Colon (tissue), 2 donors: ENCODE results near the gene SMC1B.
"Not testable (repeated sequence)": the region's sequence is repeated elsewhere in the genome, so short reads cannot be mapped to it uniquely, and the experiment has no call there.

ENCODE experiments used
- FAIRE-seq: peaks from 2 replicates; lab custom pipeline; 2012; peaks lifted over from hg19 to GRCh38; lab: Jason Lieb, UNC
- donor health status: control.
- donor health status: control.

SMC1B gene

DNA sequence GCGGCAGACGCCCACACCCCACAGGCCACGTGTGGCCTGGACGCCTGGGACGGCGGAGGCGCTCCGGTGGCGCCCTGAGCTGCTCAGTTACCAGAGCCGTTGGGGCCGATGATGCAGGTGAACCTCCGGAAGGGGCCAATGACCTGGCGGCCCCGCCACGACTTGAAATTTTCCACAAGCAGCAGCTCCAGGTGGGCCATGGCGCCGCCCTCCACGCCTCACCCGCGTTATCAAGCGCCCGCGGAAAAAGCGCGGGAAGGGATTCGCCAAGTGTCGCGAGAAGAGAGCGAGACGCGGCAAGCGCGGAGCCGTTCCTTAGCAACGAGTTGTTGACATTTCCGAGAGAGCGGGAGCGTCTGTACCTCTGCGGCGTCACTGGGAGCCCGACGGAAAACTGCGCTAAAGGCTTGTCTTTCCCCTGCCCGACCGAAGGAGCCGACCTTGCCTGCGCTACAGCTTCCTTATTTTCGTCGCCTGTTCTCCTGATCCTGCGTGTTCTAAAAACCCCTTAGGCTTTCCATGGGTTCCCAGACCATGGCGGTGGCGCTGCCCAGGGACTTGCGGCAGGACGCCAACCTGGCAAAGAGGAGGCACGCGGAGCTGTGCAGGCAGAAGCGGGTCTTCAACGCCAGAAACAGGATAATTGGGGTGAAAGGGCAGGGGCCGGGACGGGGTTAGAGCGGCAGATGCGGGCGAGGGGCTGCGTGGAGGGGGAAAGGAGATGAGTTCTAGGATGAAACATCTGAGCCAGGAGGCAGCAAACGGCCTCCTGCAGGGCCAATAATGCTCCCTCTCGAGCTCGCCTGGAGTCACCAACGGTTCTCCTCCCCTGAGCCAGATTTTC lies at the start of gene SMC1B, which contains the start of gene RIBC2:
TSS of gene SMC1B (minus strand) at position 232 of the 844 bp plus-strand sequence. CDS start at position 200, 32 bp downstream.
TSS of gene RIBC2 (plus strand) at position 326 of the 844 bp plus-strand sequence. CDS start at position 520, 194 bp downstream.
- no peak for FAIRE-seq

DNA sequence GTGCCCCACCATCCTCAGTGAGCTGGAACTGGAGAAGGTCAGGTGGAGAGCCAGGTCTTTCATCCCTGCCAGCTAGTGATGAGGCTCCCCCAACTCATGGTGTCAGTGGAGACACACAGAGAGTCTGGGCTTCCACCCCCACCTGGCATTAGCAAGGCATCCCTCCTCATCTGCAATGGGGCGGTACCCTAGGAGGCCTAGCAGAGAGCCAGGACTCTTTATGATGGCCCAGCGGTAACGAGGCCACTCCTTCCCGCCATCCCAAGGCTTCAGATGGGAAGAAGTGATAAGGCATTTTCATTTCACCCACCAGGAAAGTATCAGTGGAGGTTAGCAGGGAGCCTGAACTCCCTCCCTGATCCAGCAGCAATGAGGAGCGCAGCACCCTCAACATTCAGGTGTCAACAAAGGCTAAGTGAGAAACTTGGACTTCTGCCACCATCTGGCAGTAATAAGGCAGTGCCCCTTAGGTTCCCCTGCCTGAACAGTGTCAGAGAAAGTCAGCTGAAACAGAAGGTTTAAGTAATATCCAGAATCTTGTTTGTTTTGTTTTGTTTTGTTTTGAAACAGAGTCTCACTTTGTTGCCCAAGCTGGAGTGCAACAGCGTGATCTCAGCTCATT lies 48.7 kb upstream of the SMC1B start:
- FAIRE-seq, result no peak

GRCh38 chr22:45460288-45461109 lies 47.1 kb upstream of the SMC1B start:
- FAIRE-seq, result no peak

DNA sequence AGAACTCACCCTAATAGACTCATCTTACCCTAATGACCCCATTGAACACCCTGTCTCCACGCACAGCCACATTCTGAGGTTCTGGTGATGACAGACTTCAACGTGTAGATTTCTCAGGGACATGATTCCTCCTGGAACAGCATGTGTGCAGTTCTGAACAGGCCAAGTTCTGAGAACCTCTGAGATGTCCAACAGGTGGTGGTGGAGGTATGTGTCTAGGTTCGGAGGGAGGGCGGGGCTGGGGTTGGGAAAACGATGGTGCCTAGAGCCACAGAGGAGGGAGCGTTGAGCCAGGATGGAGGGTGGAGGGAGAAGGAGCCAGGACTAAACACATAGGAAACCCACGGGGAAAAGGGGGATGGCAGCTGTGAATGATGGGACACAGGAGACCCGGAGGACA lies 45.8 kb upstream of the SMC1B start:
- FAIRE-seq, result no peak

DNA sequence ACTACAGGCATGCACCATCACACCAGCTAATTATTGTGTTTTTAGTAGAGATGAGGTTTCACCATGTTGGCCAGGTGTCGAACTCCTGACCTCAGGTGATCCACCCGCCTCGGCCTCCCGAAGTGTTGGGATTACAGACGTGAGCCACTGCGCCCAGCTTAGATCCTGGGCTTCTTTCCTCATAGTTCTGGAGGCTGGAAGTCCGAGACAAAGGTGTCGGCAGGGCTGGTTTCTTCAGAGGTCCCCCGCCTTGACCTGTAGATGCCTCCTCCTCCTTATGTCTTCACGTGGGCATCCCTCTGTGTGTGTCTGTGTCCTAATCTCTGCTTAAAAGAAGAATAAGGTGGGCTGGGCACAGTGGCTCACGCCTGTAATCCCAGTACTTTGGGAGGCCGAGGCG lies 45.1 kb upstream of the SMC1B start:
- FAIRE-seq, result no peak

DNA sequence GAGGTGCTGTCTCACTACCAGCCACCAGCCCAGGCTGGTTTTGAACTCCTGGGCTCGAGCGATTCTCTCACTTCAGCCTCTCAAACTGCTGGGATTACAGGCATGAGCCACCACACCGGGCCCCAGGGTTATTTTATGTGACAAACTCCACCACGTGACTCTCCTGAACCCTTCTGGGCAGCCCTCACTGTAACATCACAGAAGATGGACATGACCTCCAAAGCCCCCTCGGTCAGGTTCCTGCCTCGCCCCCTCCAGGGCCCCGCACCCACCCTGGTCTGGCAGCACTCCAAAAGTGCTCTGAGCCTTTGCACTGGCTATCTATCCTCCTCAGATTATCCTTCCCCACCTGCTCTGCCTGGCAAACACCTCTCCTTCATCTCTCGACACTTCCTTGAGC lies 43.4 kb upstream of the SMC1B start:
- FAIRE-seq, result no peak

DNA sequence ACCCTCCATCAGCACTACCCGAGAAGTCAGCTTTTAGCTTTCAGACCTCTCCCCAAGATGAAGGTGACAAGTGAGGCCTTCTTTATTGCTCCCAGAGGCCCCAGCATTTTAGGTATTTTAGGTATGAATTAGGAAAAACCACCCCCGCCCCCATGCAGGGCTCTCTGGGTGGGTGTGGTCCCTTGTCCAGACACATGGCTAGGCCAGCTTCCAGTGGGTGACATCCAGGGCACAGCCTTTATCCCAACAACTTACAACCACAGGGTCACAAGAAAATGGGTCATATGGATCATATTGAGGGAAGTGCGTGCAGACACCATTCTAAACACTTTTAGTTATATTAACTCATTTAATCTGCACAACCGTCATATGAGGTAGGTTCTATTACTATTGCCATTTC lies 42.2 kb upstream of the SMC1B start:
- no peak for FAIRE-seq

GRCh38 chr22:45455212-45455611 lies 41.8 kb upstream of the SMC1B start:
- FAIRE-seq, result no peak

DNA sequence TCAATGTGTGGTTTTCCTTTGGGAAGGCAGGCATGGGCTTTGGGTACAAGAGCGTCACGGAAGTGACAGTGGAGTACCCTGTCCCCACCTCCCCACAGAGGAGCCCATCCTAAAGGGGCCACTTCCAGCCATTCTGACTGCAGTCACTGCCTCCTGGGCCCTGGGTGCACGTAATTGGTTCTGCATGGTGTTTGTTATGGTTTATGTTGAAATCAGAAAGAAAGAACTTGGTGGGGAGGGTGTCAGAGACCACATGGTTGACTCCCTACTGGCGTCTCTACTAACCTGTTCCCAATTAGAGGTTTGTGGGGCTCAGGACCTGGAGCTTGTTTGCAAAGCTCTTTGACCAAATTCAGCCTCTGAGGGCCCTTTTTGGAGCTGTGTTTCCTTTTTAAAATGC lies 40.9 kb upstream of the SMC1B start:
- FAIRE-seq, result no peak

DNA sequence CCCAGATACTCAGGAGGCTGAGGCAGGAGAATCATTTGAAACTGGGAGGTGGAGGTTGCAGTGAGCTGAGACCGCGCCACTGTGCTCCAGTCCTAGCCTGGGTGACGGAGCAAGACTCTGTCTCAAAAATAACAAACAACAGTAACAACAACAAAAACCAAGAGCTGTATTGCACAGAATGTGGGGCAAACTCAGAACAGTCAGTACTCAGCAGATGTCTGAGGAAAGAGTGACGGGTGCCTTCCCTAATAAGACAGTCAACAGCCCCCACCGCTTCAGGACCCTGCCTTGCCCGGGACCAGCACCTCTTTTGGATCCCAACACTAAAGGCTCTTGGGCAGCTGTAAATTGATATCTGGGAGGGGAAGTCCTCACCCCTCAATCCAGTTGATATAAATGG lies 40.4 kb upstream of the SMC1B start:
- no peak for FAIRE-seq

GRCh38 chr22:45452565-45453379 lies 39.4 kb upstream of the SMC1B start:
- FAIRE-seq, result no peak

GRCh38 chr22:45451972-45452371 lies 38.6 kb upstream of the SMC1B start:
- no peak for FAIRE-seq

DNA sequence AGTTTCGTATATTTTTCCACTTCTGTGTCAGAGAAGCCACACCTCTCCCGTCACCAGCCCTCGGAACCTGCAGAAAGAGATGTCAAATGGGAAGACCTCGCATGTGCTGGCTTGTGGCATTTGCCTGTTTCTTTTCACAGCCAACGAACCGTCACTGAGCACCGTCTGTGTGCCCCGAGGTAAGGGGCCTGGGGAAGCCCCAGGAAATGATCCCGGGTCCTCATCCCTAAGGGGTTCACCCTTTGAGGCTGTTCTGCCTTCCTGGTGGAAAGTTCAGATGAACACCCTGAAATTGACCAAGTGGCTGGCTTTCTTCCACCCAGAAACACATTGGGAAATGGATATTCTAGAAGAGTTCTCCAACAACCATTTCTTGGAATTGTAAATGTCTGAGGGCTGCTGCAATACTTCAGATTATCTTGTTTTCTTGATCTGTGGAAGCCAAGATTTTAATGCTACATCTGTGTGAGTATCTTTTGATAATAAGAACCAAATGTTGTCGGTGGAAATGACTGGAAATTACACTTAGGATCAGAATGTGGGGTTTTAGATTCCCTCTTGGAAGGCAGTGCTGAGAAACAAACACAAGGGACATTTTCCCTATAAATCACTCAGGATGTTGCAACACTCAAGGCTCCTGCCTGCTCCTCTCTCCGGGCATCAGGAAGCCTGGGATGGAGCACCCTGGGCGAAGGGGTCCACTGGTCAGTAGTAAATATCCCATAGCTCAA lies 37.7 kb upstream of the SMC1B start:
- no peak for FAIRE-seq

GRCh38 chr22:45450101-45450785 lies 36.8 kb upstream of the SMC1B start:
- no peak for FAIRE-seq

- FAIRE-seq, result not testable (repeated sequence)
Observed at GRCh38 chr22:45449442-45449841, 36.0 kb upstream of the SMC1B start.

DNA sequence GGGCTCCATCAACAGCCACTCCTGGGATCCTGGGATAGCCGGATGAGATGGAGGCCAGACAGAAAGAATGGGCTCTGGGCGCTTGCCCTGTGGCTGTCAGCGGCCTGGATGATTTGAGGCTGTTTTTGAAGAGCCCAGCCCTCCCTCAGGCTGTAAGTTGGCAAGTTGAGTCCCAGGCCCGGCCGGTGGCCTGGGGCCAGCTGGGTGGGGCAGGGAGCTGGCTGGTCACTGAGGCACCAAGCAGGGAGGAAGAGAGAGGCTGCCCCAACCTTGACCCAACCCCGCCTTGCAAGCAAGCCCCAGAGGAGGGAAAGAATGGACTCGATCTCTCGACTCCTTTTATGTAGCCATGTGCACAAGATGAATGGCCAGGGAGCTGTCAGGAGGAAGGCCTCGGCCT lies 35.0 kb upstream of the SMC1B start:
- FAIRE-seq, result no peak

GRCh38 chr22:45447596-45447995 lies 34.2 kb upstream of the SMC1B start:
- not testable (repeated sequence) for FAIRE-seq

DNA sequence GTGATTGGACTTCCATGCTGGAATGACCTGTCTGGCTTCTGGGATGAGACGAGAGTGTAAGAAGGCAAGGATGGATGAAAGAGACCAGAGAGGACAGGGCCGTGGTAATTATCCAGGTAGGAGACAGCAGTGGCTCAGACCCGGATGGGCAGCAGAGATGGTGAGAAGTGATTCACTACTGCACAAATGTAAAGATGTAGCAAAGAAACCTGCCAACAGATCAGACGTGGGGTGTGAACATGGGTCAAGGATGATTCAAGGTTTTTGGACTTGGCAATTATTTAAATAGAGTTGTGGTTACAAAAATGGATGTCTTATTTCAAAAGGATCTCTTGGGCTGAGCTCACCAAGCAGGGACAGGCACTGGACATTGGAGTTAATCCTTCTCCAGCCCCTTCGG lies 32.8 kb upstream of the SMC1B start:
- FAIRE-seq, result no peak

DNA sequence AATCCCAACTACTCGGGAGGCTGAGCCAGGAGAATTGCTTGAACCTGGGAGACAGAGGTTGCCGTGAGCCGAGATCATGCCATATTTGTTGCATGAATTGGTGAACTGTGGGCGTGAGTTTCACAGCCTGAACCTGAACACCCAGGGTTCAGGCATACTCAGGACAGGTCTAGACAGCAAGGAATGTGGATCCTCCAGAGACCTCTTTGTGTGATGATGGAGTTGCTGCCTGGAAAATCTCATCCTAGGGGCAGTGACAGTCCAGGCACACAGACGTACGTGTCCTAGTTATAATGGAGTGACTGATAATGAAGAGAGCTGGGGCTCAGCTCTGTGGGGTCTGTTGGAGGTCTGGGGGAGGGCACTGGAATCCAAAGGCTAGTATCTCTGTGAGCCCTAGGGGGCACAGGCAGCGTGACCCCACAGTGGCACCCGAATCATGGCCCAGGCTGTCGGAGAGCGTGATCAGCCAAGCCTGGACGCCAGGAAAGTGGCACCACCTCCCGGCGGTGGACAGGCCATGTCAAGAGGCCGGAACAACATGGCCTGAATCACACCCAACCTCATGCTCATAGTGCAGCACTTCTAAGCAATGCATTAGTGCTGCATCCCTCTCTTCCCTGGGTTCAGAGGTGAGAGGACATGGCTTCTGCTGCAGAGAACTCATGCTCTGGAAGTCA lies 31.8 kb upstream of the SMC1B start:
- no peak for FAIRE-seq

DNA sequence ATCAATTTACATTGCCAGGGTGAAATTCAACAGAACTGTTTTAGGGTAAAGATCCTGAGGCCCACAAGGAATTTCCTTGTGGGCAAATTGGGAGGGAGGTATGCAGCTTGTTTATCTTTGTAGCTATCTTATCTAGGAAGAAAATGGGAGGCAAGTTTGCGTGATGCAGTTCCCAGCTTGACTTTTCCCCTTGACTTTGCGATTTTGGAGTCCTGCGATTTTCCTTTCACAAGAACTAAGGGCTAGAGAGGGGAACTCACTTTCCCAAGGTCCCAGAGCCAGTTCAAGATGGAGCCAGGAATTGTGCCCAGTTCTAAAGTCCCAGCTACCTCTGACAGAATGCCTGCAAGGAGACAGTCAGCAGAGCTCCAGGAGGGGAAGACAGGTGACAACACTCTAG lies 30.8 kb upstream of the SMC1B start:
- no peak for FAIRE-seq
